GM12878 (cell line): Measurements from ENCODE around the gene TMEM86A. TPM values are rescaled to one million over a fixed set of nuclear protein-coding genes. Genes with fewer than 3 reads are reported as not detected.

Experiments
- ATAC-seq: fragments of 200-7000 bp; cut with Tn5 transposase; 3 replicates; pipeline ENCODE4 v1.9.1; 2020; ENCODE audit warnings: mild to moderate bottlenecking, moderate library complexity
- BruUV-seq: library from RNA; stranded (reverse); fragments of 400-500 nt; replicated peaks from 2 replicates; lab custom pipeline; 2021; lab: Mats Ljungman, UMichigan
- CTCF ChIA-PET: fragments of 300-600 bp; sonication (Branson Sonifier 250); formaldehyde crosslinking; extraction: SDS; loops from one replicate; lab custom pipeline; 2021; ENCODE audit warnings: inconsistent platforms; lab: Yijun Ruan, JAX
- POLR2A ChIA-PET: fragments of 350-600 bp; formaldehyde crosslinking; extraction: SDS; loops from one replicate; lab custom pipeline; 2021; ENCODE audit warnings: inconsistent platforms; lab: Charles Lee
- RAD21 ChIA-PET: fragments of 300-600 bp; sonication (Branson Sonifier 250); formaldehyde crosslinking; loops from one replicate; lab custom pipeline; 2023; ENCODE audit warnings: antibody characterized with exemption; ENCODE audit not compliant: unreplicated experiment; lab: Charles Lee
- SMC1A ChIA-PET: fragments of 300-600 bp; sonication (Branson Sonifier 250); formaldehyde crosslinking; loops from one replicate; lab custom pipeline; 2023; ENCODE audit not compliant: unreplicated experiment, uncharacterized antibody; lab: Charles Lee
- DNase-seq: peaks from one replicate; pipeline ENCODE4 v3.0.0-alpha.2; 2011; ENCODE audit warnings: low read depth, low spot score
- FAIRE-seq: peaks from 3 replicates; lab custom pipeline; 2011; peaks lifted over from hg19 to GRCh38; lab: Jason Lieb, UNC
- H2AFZ ChIP-seq: 2 replicates; pipeline ENCODE4 v1.6.0; 2011; ENCODE audit warnings: low read depth, low read length, control low read depth; ENCODE audit not compliant: control insufficient read depth
- H3K27ac ChIP-seq: 2 replicates; pipeline ENCODE4 v1.5.1; 2011; ENCODE audit warnings: control low read depth; ENCODE audit not compliant: control insufficient read depth, insufficient read depth
- H3K27me3 ChIP-seq, 2 experiments: replicated peaks in 1 of 2; 2 replicates each; pipeline versions ENCODE4 v1.6.0 to v1.6.1; 2011; ENCODE audit warnings: low read length in 1 of 2; ENCODE audit not compliant: control insufficient read depth in 2 of 2, insufficient read depth in 2 of 2
- H3K36me3 ChIP-seq, 2 experiments: 2 replicates each; pipeline ENCODE4 v1.5.1; 2011; ENCODE audit warnings: low read length in 1 of 2; ENCODE audit not compliant: control insufficient read depth in 2 of 2, insufficient read depth in 2 of 2
- H3K4me1 ChIP-seq: 2 replicates; pipeline ENCODE4 v1.6.1; 2011; ENCODE audit warnings: mild to moderate bottlenecking, low read length, moderate library complexity, mixed read lengths; ENCODE audit not compliant: control insufficient read depth, insufficient read depth
- H3K4me2 ChIP-seq: 2 replicates; pipeline ENCODE4 v1.6.0; 2011; ENCODE audit warnings: control low read depth; ENCODE audit not compliant: control insufficient read depth, insufficient read depth
- H3K4me3 ChIP-seq: fragments of 200-600 bp; sonication (generic); 2 replicates; pipeline ENCODE4 v1.5.1; 2016
- H3K79me2 ChIP-seq: 2 replicates; pipeline ENCODE4 v1.6.0; 2011; ENCODE audit warnings: low read length; ENCODE audit not compliant: control insufficient read depth, insufficient read depth
- H3K9ac ChIP-seq: 2 replicates; pipeline ENCODE4 v1.8.0; 2011; ENCODE audit warnings: low read length, control low read depth, mixed read lengths; ENCODE audit not compliant: control insufficient read depth, insufficient read depth
- H3K9me3 ChIP-seq: replicated peaks from 3 replicates; pipeline ENCODE4 v1.5.1; 2011; ENCODE audit warnings: mild to moderate bottlenecking, low read length; ENCODE audit not compliant: control insufficient read depth, insufficient read depth
- H4K20me1 ChIP-seq: 2 replicates; pipeline ENCODE4 v1.6.0; 2011; ENCODE audit not compliant: control insufficient read depth, insufficient read depth
- CHD2 ChIP-seq: IDR thresholded peaks from 2 replicates; pipeline ENCODE4 v1.6.1; 2011; ENCODE audit warnings: low read depth, low read length, improper control_type of control experiment, borderline replicate concordance
- CREM ChIP-seq: IDR thresholded peaks from 2 replicates; pipeline ENCODE4 v1.6.1; 2014; ENCODE audit warnings: antibody characterized with exemption, low read depth
- DPF2 ChIP-seq: fragments of 450-650 bp; IDR thresholded peaks from 2 replicates; pipeline ENCODE4 v1.6.1; 2017; ENCODE audit warnings: mild to moderate bottlenecking
- FOXK2 ChIP-seq: fragments of 450-650 bp; IDR thresholded peaks from 2 replicates; pipeline ENCODE4 v1.6.1; 2017; ENCODE audit warnings: mild to moderate bottlenecking, moderate library complexity
- HCFC1 ChIP-seq: fragments of 150-350 bp; IDR thresholded peaks from 2 replicates; pipeline ENCODE4 v1.6.1; 2014; ENCODE audit warnings: low read length
- HDAC2 ChIP-seq: fragments of 200-600 bp; sonication (generic); IDR thresholded peaks from 2 replicates; pipeline ENCODE4 v1.6.1; 2017
- KAT2A ChIP-seq: conservative IDR thresholded peaks from 2 replicates; pipeline ENCODE4 v1.6.1; 2011; ENCODE audit warnings: low read depth, low read length; ENCODE audit not compliant: control insufficient read depth
- LARP7 ChIP-seq: fragments of 450-650 bp; IDR thresholded peaks from 2 replicates; pipeline ENCODE4 v1.6.1; 2017; ENCODE audit warnings: mild to moderate bottlenecking
- MTA3 ChIP-seq: IDR thresholded peaks from 2 replicates; pipeline ENCODE4 v1.6.1; 2012; ENCODE audit warnings: low read length, inconsistent platforms, borderline replicate concordance
- NFYB ChIP-seq: IDR thresholded peaks from 2 replicates; pipeline ENCODE4 v1.6.1; 2011; ENCODE audit warnings: low read depth, mild to moderate bottlenecking, low read length, improper control_type of control experiment, moderate library complexity; ENCODE audit not compliant: insufficient read depth
- NR2C1 ChIP-seq: fragments of 450-650 bp; IDR thresholded peaks from 2 replicates; pipeline ENCODE4 v1.6.1; 2017; ENCODE audit warnings: antibody characterized with exemption, mild to moderate bottlenecking, moderate library complexity
- RCOR1 ChIP-seq: conservative IDR thresholded peaks from 2 replicates; pipeline ENCODE4 v1.6.1; 2012; ENCODE audit warnings: low read depth, low read length, improper control_type of control experiment
- RUNX3 ChIP-seq: IDR thresholded peaks from 2 replicates; pipeline ENCODE4 v1.6.1; 2012; ENCODE audit warnings: low read length, inconsistent platforms
- USF1 ChIP-seq: IDR thresholded peaks from 2 replicates; pipeline ENCODE4 v1.6.1; 2011; ENCODE audit warnings: borderline replicate concordance, low read depth, mild to moderate bottlenecking, moderate library complexity, mixed read lengths, low read length; ENCODE audit not compliant: insufficient read depth; ENCODE audit errors: extremely low read length
- ZBTB33 ChIP-seq: fragments of 450-650 bp; IDR thresholded peaks from 2 replicates; pipeline ENCODE4 v1.6.1; 2017; ENCODE audit warnings: mild to moderate bottlenecking
- ZBTB4 ChIP-seq: fragments of 450-650 bp; formaldehyde crosslinking; IDR thresholded peaks from 2 replicates; pipeline ENCODE4 v1.4.0; 2022; ENCODE audit warnings: mild to moderate bottlenecking, moderate library complexity
- ZNF622 ChIP-seq: fragments of 450-650 bp; IDR thresholded peaks from 2 replicates; pipeline ENCODE4 v1.6.1; 2017; ENCODE audit warnings: mild to moderate bottlenecking, inconsistent platforms
- WGBS: methylation state at CpG from one replicate; pipeline ENCODE4 v1.1.6; 2016; ENCODE audit warnings: low lambda C conversion rate; ENCODE audit not compliant: insufficient replicate concordance, insufficient coverage; ENCODE audit errors: missing lambda C conversion rate; 5-methylcytosine and 5-hydroxymethylcytosine counted together
- in situ Hi-C: fragments of 300-500 bp; cut with MboI; formaldehyde crosslinking; loops from 9 replicates; pipeline ENCODE4 v1.14.3; 2018; ENCODE audit warnings: mixed read lengths
- intact Hi-C: fragments of 100-400 bp; cut with micrococcal nuclease; formaldehyde crosslinking; loops from one replicate; pipeline ENCODE4 v1.14.2; 2022; ENCODE audit not compliant: unreplicated experiment
- polyA plus RNA-seq, 11 experiments: library from polyadenylated mRNA; depleted of rRNA in 4 of 11; unstranded in 6 of 11; stranded (reverse) in 5 of 11; fragments of >200 nt; fragmentation: Nextera tagmentation in 4 of 11; fragmentation: Illumina TruSeq in 1 of 11; extraction: Ambion mirVana in 4 of 11; extraction: Trizol in 1 of 11; gene quantifications; 1 replicate in 1 of 11; 2 replicates in 10 of 11; pipeline versions ENCODE4 v1.2.1 to v1.2.3, GENCODE V29; 2011 to 2016; ENCODE audit warnings: inconsistent platforms in 2 of 11, missing spikeins in 2 of 11, low read depth in 1 of 11
- total RNA-seq, 4 experiments: library from RNA; depleted of rRNA in 3 of 4; stranded (reverse); fragments of >200 nt in 3 of 4; fragmentation: Illumina TruSeq in 1 of 4; extraction: Trizol in 1 of 4; gene quantifications; 2 replicates each; pipeline versions ENCODE4 v1.2.1 to v1.2.3, GENCODE V29; 2013 to 2021

The TMEM86A gene
- total and polyA plus RNA-seq, 10 of the 15 experiments (the other 5 are each of a cell fraction or from before 2014, with no cell fraction given), result 0.01 to 0.11 (median 0.06) TPM; not detected in 7

- RAD21 ChIA-PET, result interaction anchor here (1.8 kb wide), 1 partner anchor 21 kb away, joined by 5 read pairs; no protein-coding TSS in a partner anchor
- CTCF ChIA-PET, result interaction anchor here (1.3 to 24.2 kb wide), 4 partner anchors 16 to 637 kb away, joined by 3 to 494 read pairs (median 10); no protein-coding TSS in a partner anchor
- Histone ChIP-seq H3K9ac (no peak overlapping the region), H2AFZ (no peak overlapping the region), H3K4me3 (no peak overlapping the region), H3K9me3 (no peaks in the 10 kb centered on the region), H3K79me2 (no peaks in the 10 kb centered on the region), H3K4me1 (no peaks in the 10 kb centered on the region), H3K36me3 (no peaks in the 10 kb centered on the region), H3K4me2 (no peak overlapping the region), H3K27me3 (no peaks in the 10 kb centered on the region; a peak in 2 of 4 replicates), H3K27ac (no peak overlapping the region), H4K20me1 (no peaks in the 10 kb centered on the region)
- TF ChIP-seq ZNF622, result no peak
- no peak for TF ChIP-seq NFYB
- no peak for TF ChIP-seq LARP7
- TF ChIP-seq CREM, result no peak
- TF ChIP-seq ZBTB4, result no peak
- TF ChIP-seq USF1, result no peak
- no peak for TF ChIP-seq ZBTB33
- no peak for TF ChIP-seq DPF2
- no peak for TF ChIP-seq NR2C1
- TF ChIP-seq HCFC1, result no peak
- no peak for TF ChIP-seq KAT2A
- TF ChIP-seq CHD2, result no peak
- no peak for TF ChIP-seq MTA3
- no peak for TF ChIP-seq RUNX3
- no peak for TF ChIP-seq RCOR1
- no peak for TF ChIP-seq FOXK2
- TF ChIP-seq HDAC2, result no peak
- no peak for FAIRE-seq
- POLR2A ChIA-PET, result no interaction called here
- SMC1A ChIA-PET, result interaction anchor here (1.0 kb wide), 1 partner anchor 21 kb away, joined by 4 read pairs; no protein-coding TSS in a partner anchor
- no peak for ATAC-seq
- DNase-seq, result no peak
- intact Hi-C loops, result no loop called here
- BruUV-seq, result no TSS peak
- in situ Hi-C loops, result no loop called here
- WGBS, result 4% methylated on average over 3 of the region's 3 CpGs
Measured at GRCh38 chr11:18752502-18752901, 53.9 kb downstream of the TMEM86A start.
